AG04450 (cell line): Measurements from ENCODE around the gene SH3BP5. TPM values are rescaled to one million over a fixed set of nuclear protein-coding genes. Genes with fewer than 3 reads are reported as not detected.

Experiments used
- CTCF ChIA-PET: fragments of 300-600, 350-600 bp; formaldehyde crosslinking; extraction: SDS; loops from one replicate; lab custom pipeline; 2022; ENCODE audit warnings: antibody characterized with exemption, inconsistent platforms; lab: Charles Lee
- POLR2A ChIA-PET: fragments of 350-600 bp; formaldehyde crosslinking; extraction: SDS; loops from one replicate; lab custom pipeline; 2021; ENCODE audit warnings: antibody characterized with exemption, inconsistent platforms; lab: Yijun Ruan, JAX
- DNase-seq: peaks from one replicate; pipeline ENCODE4 v3.0.0-alpha.2; 2011; ENCODE audit warnings: low read depth, low spot score
- H3K27ac ChIP-seq: one replicate; pipeline ENCODE4 v1.5.1; 2012; ENCODE audit warnings: low read depth, low read length, control low read depth
- H3K27me3 ChIP-seq: one replicate; pipeline ENCODE4 v1.6.0; 2012; ENCODE audit warnings: low read length; ENCODE audit not compliant: control insufficient read depth, insufficient read depth
- H3K4me3 ChIP-seq: 2 replicates; pipeline ENCODE4 v1.5.1; 2011; ENCODE audit warnings: mild to moderate bottlenecking, low read depth, low read length, control low read depth
- H3K9me3 ChIP-seq: 2 replicates; pipeline ENCODE4 v1.5.1; 2012; ENCODE audit warnings: low read length; ENCODE audit not compliant: control insufficient read depth, insufficient read depth
- polyA plus RNA-seq: library from polyadenylated mRNA; depleted of rRNA; stranded (reverse); fragments of >200 nt; gene quantifications from 2 replicates; pipeline ENCODE4 v1.2.3, GENCODE V29; 2011
- TF ChIP-seq, protein P1 (sequence below): IDR thresholded peaks from 2 replicates; pipeline ENCODE4 v1.5.1; 2011; ENCODE audit warnings: low read depth, low read length, control low read depth, inconsistent platforms

The SH3BP5 gene
- polyA plus RNA-seq, 1 experiment: 16.6 TPM

DNA sequence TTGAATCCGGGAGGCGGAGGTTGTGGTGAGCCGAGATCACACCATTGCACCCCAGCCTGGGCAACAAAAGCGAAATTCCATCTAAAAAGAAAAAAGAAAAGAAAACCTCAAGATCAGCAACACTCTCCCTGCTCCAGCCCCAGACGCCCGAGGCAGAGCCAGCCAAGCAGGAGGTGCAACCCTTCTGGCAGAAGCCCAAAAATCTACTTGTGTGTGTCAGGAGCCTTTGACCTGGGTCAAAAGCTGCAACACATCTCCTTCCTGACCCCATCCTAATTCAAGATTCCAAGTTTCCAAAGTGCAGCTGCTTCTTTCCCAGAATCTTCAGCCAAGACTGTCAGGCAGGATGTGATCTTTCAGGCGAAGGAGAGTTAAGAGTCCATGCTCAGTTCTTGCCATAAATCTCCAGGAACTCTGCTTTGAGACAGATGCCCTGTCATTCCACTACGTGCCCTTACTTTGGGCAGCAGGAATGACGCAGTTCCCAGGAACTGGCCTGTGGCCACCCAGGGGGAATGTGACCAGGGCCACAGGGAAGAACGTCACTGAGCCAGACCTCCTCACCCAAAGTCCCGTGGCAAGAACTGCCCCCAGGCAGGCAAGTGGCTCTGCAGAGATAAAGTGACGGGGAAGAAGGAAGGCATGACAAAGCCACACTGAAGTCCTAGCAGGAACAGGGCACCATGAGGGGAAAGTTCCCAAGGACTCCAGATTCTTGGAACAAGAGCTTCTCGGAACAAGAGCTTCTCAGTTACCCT is 39.4 kb downstream of the SH3BP5 start:
- Histone ChIP-seq H3K27me3 (no peaks in the 10 kb centered on the region), H3K4me3 (no peak overlapping the region), H3K27ac (no peak overlapping the region), H3K9me3 (no peaks in the 10 kb centered on the region)
- no peak for DNase-seq
- POLR2A ChIA-PET: no interaction called here
- TF ChIP-seq, protein P1, sequence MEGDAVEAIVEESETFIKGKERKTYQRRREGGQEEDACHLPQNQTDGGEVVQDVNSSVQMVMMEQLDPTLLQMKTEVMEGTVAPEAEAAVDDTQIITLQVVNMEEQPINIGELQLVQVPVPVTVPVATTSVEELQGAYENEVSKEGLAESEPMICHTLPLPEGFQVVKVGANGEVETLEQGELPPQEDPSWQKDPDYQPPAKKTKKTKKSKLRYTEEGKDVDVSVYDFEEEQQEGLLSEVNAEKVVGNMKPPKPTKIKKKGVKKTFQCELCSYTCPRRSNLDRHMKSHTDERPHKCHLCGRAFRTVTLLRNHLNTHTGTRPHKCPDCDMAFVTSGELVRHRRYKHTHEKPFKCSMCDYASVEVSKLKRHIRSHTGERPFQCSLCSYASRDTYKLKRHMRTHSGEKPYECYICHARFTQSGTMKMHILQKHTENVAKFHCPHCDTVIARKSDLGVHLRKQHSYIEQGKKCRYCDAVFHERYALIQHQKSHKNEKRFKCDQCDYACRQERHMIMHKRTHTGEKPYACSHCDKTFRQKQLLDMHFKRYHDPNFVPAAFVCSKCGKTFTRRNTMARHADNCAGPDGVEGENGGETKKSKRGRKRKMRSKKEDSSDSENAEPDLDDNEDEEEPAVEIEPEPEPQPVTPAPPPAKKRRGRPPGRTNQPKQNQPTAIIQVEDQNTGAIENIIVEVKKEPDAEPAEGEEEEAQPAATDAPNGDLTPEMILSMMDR: no peak
- CTCF ChIA-PET: interaction anchor here (1.5 to 1.9 kb wide), 2 partner anchors 25 to 112 kb away, joined by 4 to 6 read pairs; no protein-coding TSS in a partner anchor

DNA sequence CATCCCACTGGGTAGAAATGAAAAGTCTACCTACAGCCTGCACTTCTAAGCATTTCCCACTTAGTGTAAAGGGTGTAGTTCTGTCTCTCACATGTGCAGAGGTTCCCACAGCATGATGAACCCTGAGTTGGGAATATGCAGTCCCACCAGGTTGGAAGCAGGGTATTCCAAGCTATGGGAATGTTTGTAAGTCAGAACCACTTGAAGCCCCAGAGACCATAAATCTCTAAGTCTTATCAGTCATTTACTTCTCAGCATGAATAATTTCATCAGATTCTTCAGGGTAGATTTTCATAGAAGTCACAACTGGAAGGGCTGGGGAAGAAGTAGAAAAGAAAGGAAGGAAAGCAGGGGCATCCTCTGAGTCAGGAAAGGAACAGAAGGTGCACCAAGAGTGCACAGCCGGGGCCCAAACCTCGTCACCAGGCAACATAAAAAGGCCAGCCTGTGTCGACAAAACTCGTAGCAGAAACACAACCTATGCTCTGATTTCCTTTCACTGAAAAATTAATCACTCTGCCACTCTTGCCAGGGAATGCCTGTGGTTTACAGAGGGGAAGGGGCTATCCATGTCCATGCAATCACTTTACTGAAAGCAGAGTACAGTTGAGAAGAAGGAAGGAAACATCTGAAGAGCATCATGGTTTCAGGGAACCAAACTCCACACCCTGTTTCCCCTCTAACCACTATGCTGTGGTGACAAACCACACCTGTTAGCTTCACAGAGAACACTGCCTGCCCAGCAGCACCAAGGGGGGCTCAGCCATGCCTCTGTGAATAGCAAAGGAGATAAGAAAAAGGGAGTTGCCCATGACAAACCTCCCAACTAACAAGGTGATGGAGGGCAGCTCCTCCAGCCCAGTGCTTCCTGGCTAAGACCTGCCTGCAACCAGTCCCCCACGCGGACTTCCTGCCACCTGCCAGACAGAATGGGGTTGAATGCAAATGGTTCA is 40.5 kb downstream of the SH3BP5 start:
- Histone ChIP-seq H3K27ac (no peak overlapping the region), H3K4me3 (no peak overlapping the region), H3K27me3 (no peaks in the 10 kb centered on the region), H3K9me3 (no peaks in the 10 kb centered on the region)
- TF ChIP-seq, protein P1: no peak
- ChIA-PET CTCF (interaction anchor here (1.4 to 1.9 kb wide), 2 partner anchors 24 to 113 kb away, joined by 3 to 6 read pairs; no protein-coding TSS in a partner anchor), POLR2A (no interaction called here)
- DNase-seq: no peak

DNA sequence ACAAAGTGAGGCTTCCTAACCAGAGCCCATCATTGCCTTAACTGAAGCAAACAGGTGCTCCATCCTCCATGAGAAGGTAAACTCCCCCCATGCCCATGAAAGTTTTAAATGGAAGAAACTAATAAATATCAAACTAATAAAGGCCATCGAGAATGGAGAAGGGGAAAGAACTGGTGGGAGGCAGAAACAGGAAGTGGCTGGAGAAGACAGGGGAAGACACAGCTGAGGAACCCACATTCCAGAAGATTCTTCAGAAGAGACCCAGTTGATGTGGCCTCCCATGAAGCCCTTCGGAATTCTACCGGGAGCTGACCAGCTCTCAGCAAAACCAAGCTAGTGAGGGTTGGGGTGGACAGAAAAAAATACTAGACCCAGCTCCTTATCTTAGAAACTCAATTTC is 41.6 kb downstream of the SH3BP5 start:
- ChIA-PET CTCF (interaction anchor here (0.8 to 1.4 kb wide), 3 partner anchors 14 to 114 kb away, joined by 3 read pairs; no protein-coding TSS in a partner anchor), POLR2A (no interaction called here)
- H3K4me3 ChIP-seq: no peak overlapping the region
- no peaks in the 10 kb centered on the region for H3K9me3 ChIP-seq
- TF ChIP-seq, protein P1: no peak
- H3K27ac ChIP-seq: no peak overlapping the region
- H3K27me3 ChIP-seq: no peaks in the 10 kb centered on the region
- DNase-seq: no peak

DNA sequence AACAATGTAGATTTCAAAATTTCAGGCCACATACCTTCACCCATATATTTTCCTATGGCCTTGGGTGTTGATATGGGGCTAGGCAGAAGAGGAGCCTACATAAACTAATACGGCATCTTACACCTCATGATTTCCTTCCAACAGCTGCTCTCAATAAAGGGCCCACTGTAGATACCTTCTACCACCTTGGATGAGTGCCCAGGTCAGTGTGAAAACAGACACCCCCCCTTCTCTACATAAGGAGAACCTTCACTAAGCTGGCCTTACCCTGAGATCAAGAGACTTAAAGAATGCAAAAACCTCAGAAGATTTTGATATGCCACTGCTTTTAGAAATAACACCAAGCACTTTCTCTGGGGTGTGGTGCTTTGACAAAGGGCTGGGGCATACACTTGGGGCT is 42.7 kb downstream of the SH3BP5 start:
- TF ChIP-seq, protein P1: no peak
- H3K9me3 ChIP-seq: no peaks in the 10 kb centered on the region
- CTCF ChIA-PET: interaction anchor here (0.6 to 3.6 kb wide), 5 partner anchors 8 to 92 kb away, joined by 3 to 24 read pairs (median 3); no protein-coding TSS in a partner anchor
- H3K27ac ChIP-seq: no peak overlapping the region
- H3K27me3 ChIP-seq: no peaks in the 10 kb centered on the region
- POLR2A ChIA-PET: no interaction called here
- H3K4me3 ChIP-seq: no peak overlapping the region
- DNase-seq: no peak
